B cell (primary cell): ENCODE measurements around the gene FBXL13. TPM values are rescaled to one million over a fixed set of nuclear protein-coding genes. Genes with fewer than 3 reads are reported as not detected.

Experiments used
- ATAC-seq: fragments of 200-7000 bp; cut with Tn5 transposase; one replicate; pipeline ENCODE4 v1.10.0; 2021; ENCODE audit warnings: low read depth, mild to moderate bottlenecking, moderate number of reproducible peaks, moderate library complexity
- CTCF ChIA-PET: fragments of 350-600 bp; sonication (Branson Sonifier 250); formaldehyde crosslinking; loops from one replicate; lab custom pipeline; 2021; ENCODE audit warnings: antibody characterized with exemption, inconsistent platforms; lab: Charles Lee
- POLR2A ChIA-PET: fragments of 350-600 bp; sonication (Branson Sonifier 250); formaldehyde crosslinking; loops from one replicate; lab custom pipeline; 2021; ENCODE audit warnings: antibody characterized with exemption; lab: Charles Lee
- DNase-seq: peaks from one replicate; pipeline ENCODE4 v3.0.0; 2013
- H2AFZ ChIP-seq: 2 replicates; pipeline ENCODE4 v1.6.1; 2012; ENCODE audit warnings: mild to moderate bottlenecking, low read depth, low read length; ENCODE audit not compliant: insufficient read depth, poor library complexity, severe bottlenecking
- H3K27ac ChIP-seq, 2 donors: 1 replicate in 1 of 2; 2 replicates in 1 of 2; pipeline ENCODE4 v1.5.1; 2012 to 2013; ENCODE audit warnings: low read length in 2 of 2, mild to moderate bottlenecking in 2 of 2, moderate library complexity in 1 of 2
- H3K27me3 ChIP-seq, 4 experiments: fragments of 200-600 bp in 1 of 4; sonication (generic) in 1 of 4; replicated peaks in 1 of 4; 1 replicate in 2 of 4; 2 replicates in 2 of 4; pipeline versions ENCODE4 v1.6.1 to v1.7.0; 2013 to 2016; ENCODE audit warnings: low read length in 3 of 4, mild to moderate bottlenecking in 2 of 4, mixed read lengths in 1 of 4, moderate library complexity in 1 of 4; ENCODE audit not compliant: insufficient read depth in 4 of 4, control insufficient read depth in 3 of 4; ENCODE audit errors: control extremely low read depth in 1 of 4
- H3K36me3 ChIP-seq, 2 experiments: replicated peaks in 1 of 2; 1 replicate in 1 of 2; 2 replicates in 1 of 2; pipeline versions ENCODE4 v1.6.1 to v1.7.1; 2013; ENCODE audit warnings: low read length in 1 of 2; ENCODE audit not compliant: insufficient read depth in 2 of 2, control insufficient read depth in 1 of 2; ENCODE audit errors: control extremely low read depth in 1 of 2, extremely low read depth in 1 of 2
- H3K4me1 ChIP-seq, 2 donors: fragments of 200-600 bp in 1 of 2; sonication (generic) in 1 of 2; 1 replicate in 1 of 2; 2 replicates in 1 of 2; pipeline versions ENCODE4 v1.5.1 to v1.6.1; 2013 to 2017; ENCODE audit warnings: low read length in 2 of 2; ENCODE audit not compliant: control insufficient read depth in 2 of 2, insufficient read depth in 2 of 2
- H3K4me2 ChIP-seq: replicated peaks from 2 replicates; pipeline ENCODE3; 2012; ENCODE audit warnings: mild to moderate bottlenecking, low read depth, low read length; ENCODE audit not compliant: poor library complexity, severe bottlenecking
- H3K4me3 ChIP-seq, 5 experiments: fragments of 200-600 bp in 1 of 5; sonication (generic) in 1 of 5; 1 replicate in 3 of 5; 2 replicates in 2 of 5; pipeline versions ENCODE4 v1.5.1 to v1.7.0; 2011 to 2016; ENCODE audit warnings: low read length in 4 of 5, mild to moderate bottlenecking in 4 of 5, low read depth in 2 of 5, control low read depth in 1 of 5, moderate library complexity in 1 of 5; ENCODE audit not compliant: insufficient read depth in 1 of 5; ENCODE audit errors: control extremely low read depth in 1 of 5, extremely low read depth in 1 of 5
- H3K79me2 ChIP-seq: fragments of 200-600 bp; sonication (generic); one replicate; pipeline ENCODE4 v1.6.0; 2016; ENCODE audit warnings: low read length; ENCODE audit not compliant: control insufficient read depth, insufficient read depth
- H3K9ac ChIP-seq: fragments of 200-600 bp; sonication (generic); 2 replicates; pipeline ENCODE4 v1.6.1; 2017; ENCODE audit warnings: mild to moderate bottlenecking, low read length, moderate library complexity
- H3K9me3 ChIP-seq, 3 donors: one replicate each; pipeline versions ENCODE4 v1.6.1 to v1.7.1; 2013; ENCODE audit warnings: low read length in 2 of 3; ENCODE audit not compliant: control insufficient read depth in 2 of 3, insufficient read depth in 1 of 3; ENCODE audit errors: control extremely low read depth in 1 of 3
- H4K20me1 ChIP-seq: 2 replicates; pipeline ENCODE4 v1.6.0; 2012; ENCODE audit warnings: mild to moderate bottlenecking, low read length; ENCODE audit not compliant: insufficient read depth, control insufficient read depth, poor library complexity, severe bottlenecking
- H3K27ac Mint-ChIP-seq: one replicate; pipeline ENCODE4 v1.8.0; 2021; ENCODE audit warnings: mixed read lengths
- H3K27me3 Mint-ChIP-seq: one replicate; pipeline ENCODE4 v1.8.0; 2021; ENCODE audit warnings: mixed read lengths
- H3K4me1 Mint-ChIP-seq: one replicate; pipeline ENCODE4 v1.8.0; 2021; ENCODE audit warnings: mixed read lengths
- H3K4me3 Mint-ChIP-seq: one replicate; pipeline ENCODE4 v1.8.0; 2021; ENCODE audit warnings: mixed read lengths
- H3K9me3 Mint-ChIP-seq: one replicate; pipeline ENCODE4 v1.8.0; 2022; ENCODE audit warnings: mixed read lengths; ENCODE audit not compliant: insufficient read depth
- CTCF ChIP-seq: fragments of 200-600 bp; IDR thresholded peaks from one replicate; pipeline ENCODE4 v1.8.0; 2022; ENCODE audit warnings: antibody characterized with exemption, mild to moderate bottlenecking
- EZH2 ChIP-seq: IDR thresholded peaks from 2 replicates; pipeline ENCODE4 v1.6.1; 2012; ENCODE audit warnings: borderline replicate concordance, low read depth, mild to moderate bottlenecking, moderate library complexity, low read length; ENCODE audit not compliant: insufficient read depth, poor library complexity, severe bottlenecking
- WGBS: methylation state at CpG from one replicate; pipeline ENCODE4 v1.1.5; 2013; ENCODE audit warnings: missing lambda C conversion rate; ENCODE audit not compliant: insufficient coverage; 5-methylcytosine and 5-hydroxymethylcytosine counted together
- intact Hi-C: fragments of 100-400 bp; cut with micrococcal nuclease; formaldehyde crosslinking; loops from one replicate; pipeline ENCODE4 v1.10.0; 2022
- polyA plus RNA-seq: library from polyadenylated mRNA; depleted of rRNA; stranded (reverse); fragments of >200 nt; gene quantifications from 2 replicates; pipeline ENCODE4 v1.2.3, GENCODE V29; 2012
- total RNA-seq, 2 donors: library from RNA; stranded (reverse); fragments of 120-200 nt in 1 of 2; gene quantifications; 1 replicate in 1 of 2; 2 replicates in 1 of 2; pipeline versions ENCODE4 v1.2.3 to v1.2.4, GENCODE V29; 2013 to 2022

Gene FBXL13
- total and polyA plus RNA-seq, 2 donors (not counting 1 experiment from before 2014, with no cell fraction given): 0.22 to 4.0 TPM

GRCh38 chr7:103010211-103010610 is 64.4 kb downstream of the FBXL13 start:
- DNase-seq: no peak
- intact Hi-C loops: no loop called here
- Histone ChIP-seq H2AFZ (peak overlapping the region; percentile 68), H3K27me3 (no peaks in the 10 kb centered on the region), H3K27ac (peak overlapping the region; percentile 64 to 72), H3K4me2 (peak overlapping the region; percentile 73), H3K79me2 (no peaks in the 10 kb centered on the region), H3K9ac (peak overlapping the region; percentile 47), H3K4me1 (peaks cover 19 to 22% of the 10 kb centered on the region in 2 donors), H3K4me3 (peak overlapping the region in 3 of 5 experiments; percentile 8 to 38 (median 14)), H3K9me3 (peaks cover 0 to 11% (median 3%) of the 10 kb centered on the region in 3 donors), H4K20me1 (no peaks in the 10 kb centered on the region), H3K36me3 (no peaks in the 10 kb centered on the region)
- 20% methylated on average over 1 of the region's 1 CpG for WGBS
- no peaks in the 10 kb centered on the region for H3K27me3 Mint-ChIP-seq
- ChIA-PET CTCF (interaction anchor here (1.5 kb wide), 1 partner anchor 52 kb away, joined by 5 read pairs; no protein-coding TSS in a partner anchor), POLR2A (no interaction called here)
- ATAC-seq: peak; percentile 50
- H3K9me3 Mint-ChIP-seq: no peaks in the 10 kb centered on the region
- H3K4me1 Mint-ChIP-seq: peaks cover 34% of the 10 kb centered on the region
- peak overlapping the region; percentile 81 for H3K27ac Mint-ChIP-seq
- peak overlapping the region; percentile 73 for H3K4me3 Mint-ChIP-seq
- TF ChIP-seq EZH2: no peak
- TF ChIP-seq CTCF: no peak

GRCh38 chr7:103009466-103010185 is 65.0 kb downstream of the FBXL13 start:
- Histone ChIP-seq H2AFZ (peak overlapping the region; percentile 68), H4K20me1 (no peaks in the 10 kb centered on the region), H3K36me3 (no peaks in the 10 kb centered on the region), H3K9me3 (peaks cover 0 to 11% (median 3%) of the 10 kb centered on the region in 3 donors), H3K27ac (peak overlapping the region; percentile 64 to 72), H3K9ac (peak overlapping the region; percentile 47), H3K27me3 (no peaks in the 10 kb centered on the region), H3K79me2 (no peaks in the 10 kb centered on the region), H3K4me1 (peaks cover 19 to 22% of the 10 kb centered on the region in 2 donors), H3K4me3 (peak overlapping the region in 3 of 5 experiments; percentile 8 to 38 (median 14)), H3K4me2 (peak overlapping the region; percentile 73)
- TF ChIP-seq EZH2: no peak
- TF ChIP-seq CTCF: no peak
- Mint-ChIP-seq H3K27ac (peak overlapping the region; percentile 81), H3K27me3 (no peaks in the 10 kb centered on the region), H3K9me3 (no peaks in the 10 kb centered on the region), H3K4me3 (peak overlapping the region; percentile 73), H3K4me1 (peaks cover 33% of the 10 kb centered on the region)
- 0% methylated on average over 5 of the region's 5 CpGs for WGBS
- peak; percentile 66 for DNase-seq
- CTCF ChIA-PET: interaction anchor here (1.5 kb wide), 1 partner anchor 52 kb away, joined by 5 read pairs; no protein-coding TSS in a partner anchor
- POLR2A ChIA-PET: no interaction called here
- peak; percentile 82 for ATAC-seq
- intact Hi-C loops: no loop called here
